GM19467 (cell line): Measurements from ENCODE around the gene NOL11.
"Not testable (repeated sequence)": the region's sequence is repeated elsewhere in the genome, so short reads cannot be mapped to it uniquely, and the experiment has no call there.

Experiments used
- ATAC-seq: cut with Tn5 transposase; IDR thresholded peaks from one replicate; pipeline ENCODE4 v1.9.1; 2021; ENCODE audit warnings: mild to moderate bottlenecking, moderate library complexity; ENCODE audit not compliant: unreplicated experiment

NOL11 gene

DNA sequence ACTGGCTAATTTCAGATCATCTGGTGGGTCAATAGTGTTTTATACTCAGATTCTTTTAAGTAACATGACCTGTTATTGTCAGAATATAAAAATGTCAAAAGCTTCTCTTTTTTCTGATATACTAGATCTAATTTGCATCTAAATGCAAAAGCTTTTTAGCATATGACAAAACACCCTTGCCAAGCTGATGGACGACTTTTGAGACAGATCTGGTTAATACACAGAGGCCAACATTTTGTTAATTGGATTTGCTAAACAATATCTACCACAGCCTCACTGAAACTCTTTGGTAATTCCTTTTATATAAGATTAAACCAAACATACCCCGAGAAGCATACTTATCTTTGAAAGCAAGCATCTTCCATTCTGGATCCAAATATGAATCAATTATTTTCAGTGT is 10.3 kb upstream of the NOL11 start:
- no peak for ATAC-seq

- ATAC-seq, result no peak
Measured at GRCh38 chr17:67708378-67708777, 9.4 kb upstream of the NOL11 start.

DNA sequence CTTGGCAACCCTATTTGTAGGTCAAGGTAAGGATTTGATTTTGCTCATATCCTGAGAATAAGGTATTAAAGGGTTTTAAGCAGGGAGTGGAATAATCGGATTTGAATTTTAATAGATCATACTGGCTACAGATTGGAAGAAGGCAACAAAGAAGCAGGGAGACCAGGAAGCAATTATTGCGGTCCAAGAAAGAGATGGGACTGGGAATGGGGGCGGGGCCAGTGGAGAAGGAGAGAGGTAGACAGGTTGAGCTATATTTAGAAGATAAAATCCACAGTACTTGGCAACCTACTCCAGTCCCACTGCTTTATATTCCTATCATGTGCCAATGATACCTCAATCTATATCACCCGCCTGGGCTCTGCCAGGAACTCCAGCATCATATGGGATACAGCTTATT is 5.8 kb upstream of the NOL11 start:
- ATAC-seq, result no peak

DNA sequence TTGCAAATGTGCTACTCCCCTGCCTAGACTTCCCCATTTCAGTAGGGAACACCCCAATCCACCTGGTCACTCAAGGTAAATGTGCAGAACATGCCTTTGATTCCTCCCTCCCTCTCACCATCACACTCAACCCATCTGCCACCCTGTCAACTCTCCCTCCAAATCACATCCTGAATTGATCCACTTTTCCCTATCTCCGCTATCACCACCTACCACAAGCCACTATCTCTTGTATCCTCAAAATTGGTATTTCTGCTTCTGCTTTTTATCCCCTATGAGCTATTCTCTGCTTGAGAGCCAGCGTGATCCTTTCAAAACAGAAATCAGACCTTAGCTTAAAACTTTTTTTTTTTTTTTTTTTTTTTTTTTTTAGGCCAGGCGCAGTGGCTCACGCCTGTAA is 5.4 kb upstream of the NOL11 start:
- ATAC-seq, result no peak

DNA sequence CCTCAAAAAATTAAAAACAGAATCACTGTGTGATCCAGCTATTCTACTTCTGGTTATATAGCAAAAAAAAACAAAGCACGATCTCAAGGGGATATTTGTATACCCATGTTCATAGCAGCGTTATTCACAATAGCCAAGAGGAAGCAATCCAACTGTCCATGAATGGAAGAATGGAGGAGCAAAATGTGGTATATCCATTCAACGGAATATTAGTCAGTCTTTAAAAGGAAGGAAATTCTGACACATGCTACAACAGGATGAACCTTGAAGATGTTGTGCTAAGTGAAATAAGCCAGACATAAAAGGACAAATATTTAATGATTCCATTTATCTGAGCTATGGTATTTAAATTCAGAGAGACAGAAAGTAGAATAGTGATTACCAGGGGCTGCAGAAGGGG is 4.6 kb upstream of the NOL11 start:
- no peak for ATAC-seq

- no peak for ATAC-seq
Measured at GRCh38 chr17:67716405-67716798, 1.3 kb upstream of the NOL11 start.

DNA sequence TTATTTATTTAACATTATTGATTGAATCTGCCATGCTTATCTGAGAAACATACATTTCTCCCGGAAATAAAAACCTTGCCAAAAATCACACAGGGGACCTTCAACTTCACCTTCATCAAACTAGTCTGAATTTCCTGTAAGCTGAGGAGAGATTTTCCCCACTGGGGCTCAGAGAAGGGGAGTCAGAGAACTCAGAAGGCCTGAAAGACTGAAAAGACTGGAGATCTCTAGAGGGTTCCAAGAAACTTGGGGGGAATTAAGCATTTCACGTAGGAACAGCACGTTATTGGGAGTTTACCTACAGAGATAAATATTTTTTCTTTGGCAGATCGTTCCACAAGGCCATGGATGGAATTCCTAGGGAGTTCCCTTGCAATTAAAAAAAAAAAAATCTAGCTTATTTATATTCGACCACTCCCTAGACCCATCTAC is 528 bp upstream of the NOL11 start:
- no peak for ATAC-seq

GRCh38 chr17:67718325-67718941 is 697 bp downstream of the NOL11 start:
- no peak for ATAC-seq

- ATAC-seq, result no peak
Measured at GRCh38 chr17:67725373-67725791, 7.6 kb downstream of the NOL11 start.

DNA sequence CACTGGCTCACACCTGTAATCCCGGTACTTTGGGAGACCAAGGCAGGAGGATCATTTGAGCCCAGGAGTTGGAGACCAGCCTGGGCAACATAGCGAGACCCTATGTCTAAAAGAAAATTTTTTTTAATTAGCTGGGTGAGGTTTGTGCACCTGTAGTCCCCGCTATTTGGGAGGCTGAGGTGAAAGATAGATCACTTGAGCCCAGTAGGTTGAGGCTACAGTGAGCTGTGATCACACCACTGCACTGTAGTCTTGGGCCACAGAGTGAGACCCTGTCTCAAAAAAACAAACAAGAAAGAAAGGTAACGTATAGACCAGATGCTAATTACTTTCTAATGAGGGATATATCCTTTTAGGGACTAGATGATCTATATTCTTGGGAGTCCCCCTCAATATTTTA is 8.1 kb downstream of the NOL11 start:
- no peak for ATAC-seq

DNA sequence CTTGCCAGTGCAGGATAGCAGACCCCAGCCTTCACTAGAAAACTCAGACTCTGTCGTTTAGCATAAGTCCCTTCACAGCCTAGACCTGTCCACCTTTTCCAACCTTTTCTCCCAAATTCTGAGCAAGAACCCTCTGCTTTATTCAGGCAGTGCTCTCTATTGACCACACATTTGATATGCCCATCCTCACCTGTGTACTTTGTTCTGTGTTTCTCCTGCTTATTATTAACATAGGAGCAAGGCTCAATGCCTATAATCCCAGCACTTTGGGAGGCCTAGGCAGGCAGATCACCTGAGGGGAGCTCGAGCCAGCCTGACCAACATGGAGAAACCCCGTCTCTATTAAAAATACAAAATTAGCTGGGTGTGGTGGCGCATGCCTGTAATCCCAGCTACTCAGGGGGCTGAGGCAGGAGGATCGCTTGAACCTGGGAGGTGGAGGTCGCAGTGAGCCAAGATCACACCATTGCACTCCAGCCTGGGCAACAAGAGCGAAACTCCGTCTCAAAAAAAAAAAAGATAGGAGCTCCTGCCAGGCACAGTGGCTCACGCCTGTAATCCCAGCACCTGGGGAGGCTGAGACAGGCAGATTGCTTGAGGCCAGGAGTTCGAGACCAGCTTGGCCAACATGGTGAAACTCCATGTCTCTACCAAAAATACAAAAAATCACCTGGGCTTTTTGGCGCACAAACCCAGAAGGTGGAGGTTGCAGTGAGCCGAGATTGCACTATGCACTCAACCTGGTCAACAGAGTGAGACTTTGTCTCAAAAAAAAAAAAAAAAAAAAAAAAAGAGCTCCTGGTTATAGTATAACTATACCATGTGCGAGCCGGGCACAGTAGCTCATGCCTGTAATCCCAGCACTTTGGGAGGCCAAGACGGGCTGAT is 9.7 kb downstream of the NOL11 start:
- not testable (repeated sequence) for ATAC-seq

DNA sequence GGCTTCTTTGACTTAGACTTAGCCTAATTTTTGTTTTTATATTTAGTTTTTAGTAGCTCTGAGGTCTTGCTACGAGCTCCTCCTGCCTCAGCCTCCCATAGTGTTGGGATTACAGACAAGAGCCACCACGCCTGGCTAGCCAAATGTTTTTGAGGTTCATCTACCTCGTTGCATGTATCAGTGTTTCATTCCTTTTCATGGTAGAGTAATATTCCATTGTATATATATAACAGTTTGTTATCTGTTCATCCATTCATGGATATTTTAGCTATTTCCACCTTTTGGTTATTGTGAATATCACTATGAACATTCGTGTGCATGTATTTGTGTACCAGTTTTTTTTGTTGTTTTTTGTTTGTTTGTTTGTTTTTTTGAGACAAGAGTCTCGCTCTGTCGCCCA is 12.2 kb downstream of the NOL11 start:
- no peak for ATAC-seq

GRCh38 chr17:67730731-67731130 is 13.0 kb downstream of the NOL11 start:
- ATAC-seq, result no peak

- ATAC-seq, result no peak
Measured at GRCh38 chr17:67733449-67733848, 15.7 kb downstream of the NOL11 start.

GRCh38 chr17:67737145-67737544 is 19.4 kb downstream of the NOL11 start:
- ATAC-seq, result no peak

GRCh38 chr17:67742025-67742424 is 24.3 kb downstream of the NOL11 start:
- ATAC-seq, result no peak

GRCh38 chr17:67746704-67747571 is 29.2 kb downstream of the NOL11 start:
- no peak for ATAC-seq

DNA sequence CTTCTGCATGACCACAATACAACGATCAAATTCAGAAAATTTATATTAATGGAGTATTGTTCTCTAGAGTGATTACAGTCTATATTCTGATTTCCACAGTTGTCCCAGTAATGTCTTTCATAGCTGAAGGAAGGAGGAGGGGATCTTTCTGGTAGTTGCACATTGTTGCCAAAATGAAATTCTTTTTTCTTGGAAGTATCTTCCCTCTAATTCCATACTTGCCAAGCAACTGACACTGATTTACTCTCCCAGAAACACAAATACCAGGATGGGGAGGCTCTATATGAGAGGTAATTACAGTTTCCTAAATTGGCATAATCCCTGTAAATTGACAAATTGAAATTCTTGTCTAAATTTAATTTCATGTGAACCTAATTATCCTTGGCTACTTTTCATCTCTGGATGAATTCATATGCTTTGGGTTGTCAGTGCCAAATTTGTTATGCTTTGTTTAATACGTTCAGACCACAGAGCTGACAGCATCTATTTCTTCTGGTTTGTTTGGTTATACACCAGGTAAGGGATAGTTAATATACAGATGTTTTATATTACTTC is 30.0 kb downstream of the NOL11 start:
- no peak for ATAC-seq

- no peak for ATAC-seq
Measured at GRCh38 chr17:67750067-67750466, 32.3 kb downstream of the NOL11 start.

DNA sequence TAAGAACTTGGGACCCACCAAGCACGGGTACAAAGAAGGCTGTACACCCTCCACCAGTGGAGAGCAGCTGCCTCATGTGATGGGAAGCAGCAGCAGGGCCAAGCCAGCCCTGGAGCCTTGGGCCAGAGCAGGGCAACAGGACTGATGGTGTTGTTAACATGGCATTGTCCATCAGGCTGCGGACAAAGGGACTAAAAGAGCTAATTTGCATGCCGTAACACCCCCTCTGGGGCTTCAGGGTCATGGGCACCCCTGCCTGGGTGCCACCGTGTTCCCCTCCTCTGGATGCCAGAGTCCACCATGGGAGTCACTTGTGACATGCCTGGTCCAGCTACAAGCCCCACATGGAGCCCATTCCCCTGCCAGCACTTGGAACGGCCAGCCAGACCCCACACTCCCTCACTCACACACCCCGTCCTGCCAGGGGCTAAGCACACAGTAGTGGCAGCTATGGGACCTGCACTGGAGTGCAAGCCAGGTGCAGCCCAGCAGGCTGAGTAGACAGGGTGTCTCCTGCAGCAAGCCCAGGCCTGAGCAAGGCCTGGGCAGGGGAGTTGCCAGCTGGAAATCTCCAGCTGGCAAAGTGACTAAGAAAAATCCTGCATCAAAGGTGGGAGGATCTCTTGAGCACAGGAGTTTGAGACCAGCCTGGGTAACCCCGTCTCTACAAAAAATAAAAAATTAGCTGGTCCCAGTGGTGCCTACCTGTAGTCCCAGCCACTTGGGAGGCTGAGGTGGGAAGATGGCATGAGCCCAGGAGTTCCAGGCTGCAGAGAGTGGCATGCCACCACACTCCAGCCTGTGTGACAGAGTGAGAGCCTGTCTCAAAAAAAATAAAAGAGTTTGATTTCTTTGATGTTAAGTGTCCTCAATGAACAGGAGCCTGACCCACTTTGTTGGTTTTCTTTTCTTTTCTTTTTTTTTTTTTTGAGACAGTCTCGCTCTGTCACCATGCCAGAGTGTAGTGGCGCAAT is 33.7 kb downstream of the NOL11 start:
- ATAC-seq, result no peak
